ENCODE data around the gene ATP6V1E1. TPM values are rescaled to one million over a fixed set of nuclear protein-coding genes. Genes with fewer than 3 reads are reported as not detected.
A peak's percentile ranks its signal among the peaks of the same experiment; 100 is the strongest.

ATP6V1E1 gene
- total and polyA plus RNA-seq, 2 of the 13 experiments (the other 11 are each of a cell fraction or from before 2014, with no cell fraction given), result 69.3 to 90.9 TPM

DNA sequence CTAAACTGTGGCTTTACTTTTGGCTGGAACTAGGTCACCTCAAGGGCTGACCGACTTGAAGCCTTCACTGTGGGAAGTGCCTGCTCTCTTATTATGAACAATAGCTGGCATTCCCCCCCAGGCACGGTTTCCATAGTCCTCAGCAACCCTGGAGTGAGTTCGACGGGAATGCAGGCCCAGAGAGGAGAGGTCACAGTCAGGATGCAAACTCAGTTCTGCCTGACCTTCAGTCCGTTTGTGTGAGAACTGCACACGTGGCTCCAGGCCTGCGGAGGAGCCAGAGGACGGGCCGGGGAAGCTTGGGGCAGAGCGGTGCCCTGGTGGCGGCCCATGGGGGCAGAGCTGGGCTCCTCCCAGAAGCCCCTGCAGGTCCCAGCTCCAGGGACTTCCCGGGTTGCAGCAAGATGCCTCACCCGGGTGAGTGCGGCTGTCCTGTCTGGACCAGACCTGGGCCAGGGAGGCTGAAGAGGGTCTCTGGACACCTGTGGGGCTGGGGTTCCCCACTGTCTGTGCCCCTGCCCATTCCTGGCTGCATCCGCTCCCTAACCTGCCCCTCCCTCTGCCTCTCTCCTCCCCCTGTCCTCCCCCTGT is 48.0 kb downstream of the ATP6V1E1 start (continued):
- TF ChIP-seq TOPORS (CRISPR knock-in tag; IDR thresholded peaks at IDR 0.05) (no peak), HMGXB3 (CRISPR knock-in tag; IDR thresholded peaks at IDR 0.05; ENCODE audit: borderline replicate concordance) (no peak), ZNF136 (CRISPR knock-in tag; IDR thresholded peaks at IDR 0.05; ENCODE audit: low read depth) (no peak), ZNF577 (CRISPR knock-in tag; IDR thresholded peaks at IDR 0.05; ENCODE audit: borderline replicate concordance, low read depth) (no peak), YEATS4 (CRISPR knock-in tag; IDR thresholded peaks at IDR 0.05; ENCODE audit: borderline replicate concordance) (0 out of 2 replicates have a peak, but pooled peaks have one; percentile 32), NFKBIZ (CRISPR knock-in tag; IDR thresholded peaks at IDR 0.05) (no peak), CSRNP1 (CRISPR knock-in tag; IDR thresholded peaks at IDR 0.05) (no peak), PLRG1 (conservative IDR thresholded peaks at IDR 0.05) (no peak), DZIP1 (CRISPR knock-in tag; IDR thresholded peaks at IDR 0.05) (no peak), ZNF30 (CRISPR knock-in tag; IDR thresholded peaks at IDR 0.05) (no peak), U2AF2 (IDR thresholded peaks at IDR 0.05; ENCODE audit: low read depth, low read length) (no peak), ZNF781 (CRISPR knock-in tag; IDR thresholded peaks at IDR 0.05; ENCODE audit: borderline replicate concordance, not compliant biosample characterization) (no peak), HDAC2 (CRISPR knock-in tag; IDR thresholded peaks at IDR 0.05) (no peak), DNMT1 (CRISPR knock-in tag; IDR thresholded peaks at IDR 0.05) (no peak), SATB2 (CRISPR knock-in tag; IDR thresholded peaks at IDR 0.05) (no peak), ZNF773 (CRISPR knock-in tag; IDR thresholded peaks at IDR 0.05; ENCODE audit: borderline replicate concordance) (no peak), ZNF616 (CRISPR knock-in tag; IDR thresholded peaks at IDR 0.05; ENCODE audit: low read depth) (no peak), TBX2 (CRISPR knock-in tag; IDR thresholded peaks at IDR 0.05; ENCODE audit: borderline replicate concordance) (no peak), ZNF253 (CRISPR knock-in tag; IDR thresholded peaks at IDR 0.05; ENCODE audit: borderline replicate concordance) (no peak), BORCS8-MEF2B (CRISPR knock-in tag; IDR thresholded peaks at IDR 0.05) (peak; percentile 60; the same call in 1 of the 2 replicates)
- TF ChIP-seq, protein P1, sequence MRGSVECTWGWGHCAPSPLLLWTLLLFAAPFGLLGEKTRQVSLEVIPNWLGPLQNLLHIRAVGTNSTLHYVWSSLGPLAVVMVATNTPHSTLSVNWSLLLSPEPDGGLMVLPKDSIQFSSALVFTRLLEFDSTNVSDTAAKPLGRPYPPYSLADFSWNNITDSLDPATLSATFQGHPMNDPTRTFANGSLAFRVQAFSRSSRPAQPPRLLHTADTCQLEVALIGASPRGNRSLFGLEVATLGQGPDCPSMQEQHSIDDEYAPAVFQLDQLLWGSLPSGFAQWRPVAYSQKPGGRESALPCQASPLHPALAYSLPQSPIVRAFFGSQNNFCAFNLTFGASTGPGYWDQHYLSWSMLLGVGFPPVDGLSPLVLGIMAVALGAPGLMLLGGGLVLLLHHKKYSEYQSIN (CRISPR knock-in tag; IDR thresholded peaks at IDR 0.05; ENCODE audit: borderline replicate concordance), result no peak

All from HepG2 (cell line).